SK-N-SH (cell line): ENCODE results near the gene GUCA2B. TPM values are rescaled to one million over a fixed set of nuclear protein-coding genes. Genes with fewer than 3 reads are reported as not detected.

Experiments used
- CTCF ChIA-PET: fragments of 300-600, 350-600 bp; formaldehyde crosslinking; extraction: SDS; loops from one replicate; lab custom pipeline; 2021; lab: Yijun Ruan, JAX
- POLR2A ChIA-PET: fragments of 350-600 bp; sonication (Branson Sonifier 250); formaldehyde crosslinking; extraction: SDS; loops from one replicate; lab custom pipeline; 2020; ENCODE audit warnings: antibody characterized with exemption, inconsistent platforms; lab: Yijun Ruan, JAX
- DNase-seq: peaks from one replicate; pipeline ENCODE4 v3.0.0; 2012
- H2AFZ ChIP-seq: fragments of 200-600 bp; sonication (generic); 2 replicates; pipeline ENCODE4 v1.8.1; 2016; ENCODE audit warnings: antibody characterized with exemption, mild to moderate bottlenecking, low read depth
- H3F3A ChIP-seq: fragments of 200-600 bp; sonication (generic); replicated peaks from 2 replicates; pipeline ENCODE3; 2016; ENCODE audit warnings: antibody characterized with exemption, mild to moderate bottlenecking; ENCODE audit not compliant: insufficient read depth
- H3K27ac ChIP-seq, 2 experiments: fragments of 200-500 bp in 1 of 2; fragments of 200-600 bp in 1 of 2; sonication (Bioruptor generic) in 1 of 2; sonication (generic), shearing (Covaris generic) in 1 of 2; 2 replicates each; pipeline versions ENCODE4 v1.5.1 to v1.6.1; 2014 to 2016; ENCODE audit warnings: low read depth in 2 of 2, inconsistent platforms in 1 of 2, low read length in 1 of 2, mild to moderate bottlenecking in 1 of 2, mixed read lengths in 1 of 2
- H3K27me3 ChIP-seq: fragments of 200-600 bp; sonication (generic), shearing (Covaris generic); 2 replicates; pipeline ENCODE4 v1.6.1; 2016; ENCODE audit warnings: mixed run types; ENCODE audit not compliant: insufficient read depth
- H3K36me3 ChIP-seq, 2 experiments: fragments of 200-500 bp in 1 of 2; fragments of 200-600 bp in 1 of 2; sonication (Bioruptor generic) in 1 of 2; sonication (generic) in 1 of 2; replicated peaks in 1 of 2; 2 replicates each; pipeline versions ENCODE3 to v1.5.1; 2014 to 2016; ENCODE audit warnings: low read length in 1 of 2, mild to moderate bottlenecking in 1 of 2; ENCODE audit not compliant: insufficient read depth in 2 of 2, control insufficient read depth in 1 of 2
- H3K4me1 ChIP-seq, 2 experiments: fragments of 200-500 bp in 1 of 2; fragments of 200-600 bp in 1 of 2; sonication (Bioruptor generic) in 1 of 2; sonication (generic), shearing (Covaris generic) in 1 of 2; 2 replicates each; pipeline versions ENCODE4 v1.5.1 to v1.6.1; 2014 to 2016; ENCODE audit warnings: low read depth in 1 of 2, low read length in 1 of 2, mixed run types in 1 of 2; ENCODE audit not compliant: insufficient read depth in 2 of 2, control insufficient read depth in 1 of 2
- H3K4me2 ChIP-seq: fragments of 200-600 bp; sonication (generic), shearing (Covaris generic); 2 replicates; pipeline ENCODE4 v1.6.1; 2017; ENCODE audit warnings: mixed run types
- H3K4me3 ChIP-seq, 2 experiments: fragments of 200-500 bp in 1 of 2; fragments of 200-600 bp in 1 of 2; sonication (Bioruptor generic) in 1 of 2; sonication (generic), shearing (Covaris generic) in 1 of 2; 2 replicates each; pipeline versions ENCODE4 v1.5.1 to v1.8.1; 2014 to 2016; ENCODE audit warnings: low read depth in 2 of 2, inconsistent platforms in 1 of 2, low read length in 1 of 2, mild to moderate bottlenecking in 1 of 2, mixed read lengths in 1 of 2, moderate library complexity in 1 of 2
- H3K79me2 ChIP-seq: fragments of 200-600 bp; sonication (generic); 2 replicates; pipeline ENCODE4 v1.8.1; 2017; ENCODE audit warnings: mild to moderate bottlenecking; ENCODE audit not compliant: insufficient read depth
- H3K9ac ChIP-seq: fragments of 200-600 bp; sonication (generic); 2 replicates; pipeline ENCODE4 v1.6.1; 2017; ENCODE audit warnings: mixed run types
- H3K9me2 ChIP-seq: fragments of 200-600 bp; sonication (generic); 2 replicates; pipeline ENCODE4 v1.6.1; 2017; ENCODE audit warnings: mixed run types
- H3K9me3 ChIP-seq: fragments of 200-600 bp; sonication (generic); 2 replicates; pipeline ENCODE4 v1.6.1; 2017; ENCODE audit warnings: mixed run types, mild to moderate bottlenecking, moderate library complexity
- H4K20me1 ChIP-seq: fragments of 200-600 bp; sonication (generic); 2 replicates; pipeline ENCODE4 v1.6.1; 2017; ENCODE audit warnings: mild to moderate bottlenecking, mixed run types; ENCODE audit not compliant: insufficient read depth
- CTCF ChIP-seq: fragments of 200-600 bp; sonication (generic); IDR thresholded peaks from 2 replicates; pipeline ENCODE4 v1.6.1; 2017; ENCODE audit warnings: antibody characterized with exemption, mild to moderate bottlenecking, moderate library complexity
- EZH2phosphoT487 ChIP-seq: fragments of 200-600 bp; sonication (generic); IDR thresholded peaks from 2 replicates; pipeline ENCODE4 v1.6.1; 2017; ENCODE audit warnings: low read depth, mixed run types, mild to moderate bottlenecking, antibody characterized with exemption, moderate library complexity, borderline replicate concordance
- FOXM1 ChIP-seq: IDR thresholded peaks from 2 replicates; pipeline ENCODE4 v1.4.0; 2012; ENCODE audit warnings: low read depth, mild to moderate bottlenecking
- GABPA ChIP-seq: IDR thresholded peaks from 2 replicates; pipeline ENCODE4 v1.4.0; 2012; ENCODE audit warnings: low read depth, mild to moderate bottlenecking
- GATA2 ChIP-seq: sonication (generic); formaldehyde crosslinking; IDR thresholded peaks from 2 replicates; pipeline ENCODE4 v1.5.0; 2020; ENCODE audit warnings: mild to moderate bottlenecking, missing genetic modification reagents
- IRF3 ChIP-seq: fragments of 150-350 bp; IDR thresholded peaks from 2 replicates; pipeline ENCODE4 v1.6.1; 2016; ENCODE audit warnings: mild to moderate bottlenecking, low read depth, low read length
- JUND ChIP-seq: IDR thresholded peaks from 2 replicates; pipeline ENCODE4 v1.4.0; 2012
- MEF2A ChIP-seq: IDR thresholded peaks from 2 replicates; pipeline ENCODE4 v1.4.0; 2012; ENCODE audit warnings: low read depth, borderline replicate concordance
- MXI1 ChIP-seq: IDR thresholded peaks from 2 replicates; pipeline ENCODE4 v1.6.1; 2012; ENCODE audit warnings: mild to moderate bottlenecking, low read depth, low read length, improper control_type of control experiment
- PBX3 ChIP-seq: IDR thresholded peaks from 2 replicates; pipeline ENCODE4; 2012
- POLR2AphosphoS5 ChIP-seq: IDR thresholded peaks from 2 replicates; pipeline ENCODE4 v1.6.1; 2012; ENCODE audit warnings: low read depth, low read length
- RAD21 ChIP-seq: IDR thresholded peaks from 2 replicates; pipeline ENCODE4 v1.6.1; 2012; ENCODE audit warnings: mild to moderate bottlenecking, low read length
- REST ChIP-seq: IDR thresholded peaks from 2 replicates; pipeline ENCODE4 v1.6.1; 2012; ENCODE audit warnings: mild to moderate bottlenecking, low read depth, low read length, moderate library complexity
- SMC3 ChIP-seq: IDR thresholded peaks from 2 replicates; pipeline ENCODE4 v1.6.1; 2012; ENCODE audit warnings: low read depth, low read length, improper control_type of control experiment
- TAF1 ChIP-seq: IDR thresholded peaks from 2 replicates; pipeline ENCODE4 v1.6.1; 2012; ENCODE audit warnings: low read depth, mild to moderate bottlenecking, low read length, moderate library complexity, borderline replicate concordance
- TCF12 ChIP-seq: IDR thresholded peaks from 2 replicates; pipeline ENCODE4 v1.4.0; 2012
- TEAD4 ChIP-seq: IDR thresholded peaks from 2 replicates; pipeline ENCODE4 v1.4.0; 2012; ENCODE audit warnings: mild to moderate bottlenecking, borderline replicate concordance; ENCODE audit not compliant: insufficient read depth
- USF1 ChIP-seq: IDR thresholded peaks from 2 replicates; pipeline ENCODE4 v1.4.0; 2012; ENCODE audit warnings: low read depth, borderline replicate concordance
- USF2 ChIP-seq: fragments of 150-350 bp; IDR thresholded peaks from 2 replicates; pipeline ENCODE4 v1.6.1; 2017; ENCODE audit warnings: antibody characterized with exemption, low read length, low read depth, borderline replicate concordance
- WGBS: methylation state at CpG from one replicate; pipeline ENCODE4 v1.1.6; 2017; ENCODE audit warnings: low lambda C conversion rate; 5-methylcytosine and 5-hydroxymethylcytosine counted together
- polyA plus RNA-seq, 3 experiments: library from polyadenylated mRNA; depleted of rRNA; stranded (reverse); fragments of >200 nt; gene quantifications; 2 replicates each; pipeline ENCODE4 v1.2.3, GENCODE V29; 2012

GUCA2B gene
- polyA plus RNA-seq, 1 of the 3 experiments (the other 2 are of a cell fraction) = not detected

- H3K4me1 ChIP-seq = peaks cover 22 to 53% of the 10 kb centered on the region in 2 experiments; a peak in 3 of 4 replicates
- H3K9me2 ChIP-seq = no peaks in the 10 kb centered on the region
- no peaks in the 10 kb centered on the region for H3K27me3 ChIP-seq
- 87% methylated on average over 8 of the region's 8 CpGs for WGBS
- peaks cover 15% of the 10 kb centered on the region for H3F3A ChIP-seq
- H3K9ac ChIP-seq = no peak overlapping the region
- no peak overlapping the region for H3K4me3 ChIP-seq
- TF ChIP-seq EZH2phosphoT487 (no peak), TEAD4 (no peak), TAF1 (no peak), REST (no peak), MXI1 (no peak), GATA2 (CRISPR knock-in tag) (no peak), CTCF (no peak), RAD21 (no peak), USF1 (no peak), GABPA (no peak), POLR2AphosphoS5 (no peak), JUND (no peak), FOXM1 (no peak), SMC3 (no peak), PBX3 (no peak), MEF2A (no peak), TCF12 (no peak), IRF3 (no peak), USF2 (no peak)
- no peaks in the 10 kb centered on the region for H3K79me2 ChIP-seq
- H3K36me3 ChIP-seq = peaks cover 0 to 9% of the 10 kb centered on the region in 2 experiments
- no peak overlapping the region for H3K4me2 ChIP-seq
- H3K27ac ChIP-seq = no peak overlapping the region; a peak in 2 of 4 replicates
- peaks cover 15% of the 10 kb centered on the region for H4K20me1 ChIP-seq
- POLR2A ChIA-PET = interaction anchor here (0.7 kb wide), 1 partner anchor 17 kb away, joined by 3 read pairs; no protein-coding TSS in a partner anchor
- no peak for DNase-seq
- H2AFZ ChIP-seq = no peak overlapping the region
- CTCF ChIA-PET = interaction anchor here (0.5 to 4.4 kb wide), 71 partner anchors 8 to 1193 kb away, joined by 3 to 31 read pairs (median 4); partner anchors contain the start of genes CCDC30, FOXJ3, GUCA2B and PPIH
- no peaks in the 10 kb centered on the region for H3K9me3 ChIP-seq
Measured at GRCh38 chr1:42173961-42174735, 20.9 kb downstream of the GUCA2B start.
